ENCODE measurements around the gene AURKAIP1.

Gene AURKAIP1

Small RNAs within 50 kb of the gene (microRNA-seq; reads per million reads assigned to microRNA genes)
- 1.5 reads per million for gene MIR6808

Data from HL-60 (cell line).